HG03575 (cell line): Measurements from ENCODE around the gene TCF7L2.

Experiments used
- ATAC-seq: cut with Tn5 transposase; IDR thresholded peaks from one replicate; pipeline ENCODE4 v1.9.1; 2021; ENCODE audit not compliant: unreplicated experiment, insufficient number of reproducible peaks, low FRiP score; ENCODE audit errors: extremely low read depth

The TCF7L2 gene

DNA sequence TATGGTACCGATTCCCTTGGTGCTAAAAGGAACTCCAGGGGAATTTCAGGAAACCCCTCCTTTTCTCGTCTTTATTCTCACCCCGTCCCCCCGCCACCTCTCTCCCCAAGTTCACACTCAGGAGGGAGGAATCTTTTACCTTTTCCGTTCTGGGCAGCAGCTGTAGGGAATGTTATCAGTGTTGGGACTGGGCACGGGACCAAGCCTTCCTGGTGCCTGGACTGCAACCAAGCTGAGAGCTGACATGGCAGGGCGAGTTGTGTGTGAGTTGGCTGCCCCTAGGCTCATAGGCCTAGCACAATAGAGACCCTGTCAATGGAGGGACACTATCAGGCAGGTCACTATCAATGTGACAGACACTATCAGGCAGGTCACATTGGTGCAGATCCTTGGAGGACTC lies 121.4 kb downstream of the TCF7L2 start:
- ATAC-seq = no peak

DNA sequence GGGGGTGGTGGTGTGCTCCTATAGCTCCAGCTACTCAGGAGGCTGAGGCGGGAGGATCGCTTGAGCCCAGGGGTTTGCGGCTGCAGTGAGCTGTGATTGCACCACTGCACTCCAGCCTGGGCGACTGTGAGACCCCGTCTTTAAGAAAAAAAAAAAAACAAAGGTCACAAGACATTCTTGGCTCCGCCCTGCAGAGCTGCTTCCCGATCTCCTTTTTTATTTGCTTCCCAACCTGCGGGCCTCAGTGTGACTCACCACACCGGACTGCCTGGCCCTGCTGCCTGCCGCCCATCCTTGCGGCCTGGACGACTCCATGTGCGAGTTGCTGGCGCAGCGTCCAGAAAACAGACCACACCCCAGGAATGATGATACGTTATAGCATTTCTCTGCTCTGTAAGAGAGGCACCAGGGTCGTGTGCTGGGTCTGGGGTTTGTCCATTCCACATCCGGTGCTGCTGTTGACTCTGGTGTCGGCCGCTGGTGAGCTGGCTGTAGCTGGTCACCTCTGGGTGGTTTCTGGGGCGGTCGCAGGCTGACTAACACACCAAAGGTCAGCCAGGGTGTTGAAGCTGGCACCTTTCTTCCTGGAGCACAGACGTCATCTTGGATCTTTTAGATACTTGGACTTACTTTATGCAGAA lies 123.6 kb downstream of the TCF7L2 start:
- ATAC-seq = no peak

DNA sequence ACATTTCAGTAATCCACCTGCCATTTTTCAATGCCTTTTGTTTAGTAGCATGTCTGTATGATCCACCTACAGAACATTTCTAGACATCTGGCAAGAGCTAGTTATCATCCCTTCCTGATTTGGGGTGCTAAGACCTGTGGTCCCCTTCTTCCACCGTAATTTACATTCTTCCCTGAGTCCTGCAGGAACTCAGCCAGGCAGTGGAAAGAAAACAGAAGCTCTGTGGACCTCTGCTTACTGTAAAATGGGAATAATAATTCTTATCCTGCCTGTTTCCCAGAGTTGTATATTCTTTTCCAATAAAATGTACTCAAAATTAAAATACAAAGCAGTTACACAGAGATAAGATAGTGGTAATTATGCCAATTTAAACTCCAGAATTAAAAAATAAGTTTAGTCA lies 126.9 kb downstream of the TCF7L2 start:
- ATAC-seq = no peak

DNA sequence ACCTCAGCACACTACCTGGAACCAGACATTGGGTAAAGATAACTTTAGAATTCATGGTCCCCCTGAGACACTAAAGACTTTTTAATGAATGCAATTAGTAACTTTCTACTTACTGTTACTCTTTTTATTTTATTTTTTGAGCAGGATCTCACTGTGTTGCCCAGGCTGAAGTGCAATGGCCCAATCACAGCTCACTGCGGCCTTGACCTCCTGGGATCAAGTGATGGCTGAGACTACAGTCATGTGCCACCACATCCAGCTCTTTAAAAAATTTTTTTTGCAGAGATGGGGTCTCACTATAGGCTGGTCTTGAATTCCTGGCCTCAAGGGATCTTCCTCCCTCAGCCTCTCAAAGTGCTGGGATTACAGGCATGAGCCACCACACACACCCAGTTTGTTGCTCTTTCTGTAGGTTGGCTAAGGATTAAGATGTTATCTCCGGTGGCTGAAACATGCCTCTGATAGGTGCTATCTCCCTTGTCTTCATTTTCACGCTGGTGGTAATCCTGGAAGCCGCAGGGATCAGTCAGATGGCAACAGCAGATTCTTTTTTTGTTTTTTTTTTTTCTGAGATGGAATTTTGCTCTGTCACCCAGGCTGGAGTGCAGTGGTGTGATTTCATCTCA lies 128.3 kb downstream of the TCF7L2 start:
- ATAC-seq = no peak

DNA sequence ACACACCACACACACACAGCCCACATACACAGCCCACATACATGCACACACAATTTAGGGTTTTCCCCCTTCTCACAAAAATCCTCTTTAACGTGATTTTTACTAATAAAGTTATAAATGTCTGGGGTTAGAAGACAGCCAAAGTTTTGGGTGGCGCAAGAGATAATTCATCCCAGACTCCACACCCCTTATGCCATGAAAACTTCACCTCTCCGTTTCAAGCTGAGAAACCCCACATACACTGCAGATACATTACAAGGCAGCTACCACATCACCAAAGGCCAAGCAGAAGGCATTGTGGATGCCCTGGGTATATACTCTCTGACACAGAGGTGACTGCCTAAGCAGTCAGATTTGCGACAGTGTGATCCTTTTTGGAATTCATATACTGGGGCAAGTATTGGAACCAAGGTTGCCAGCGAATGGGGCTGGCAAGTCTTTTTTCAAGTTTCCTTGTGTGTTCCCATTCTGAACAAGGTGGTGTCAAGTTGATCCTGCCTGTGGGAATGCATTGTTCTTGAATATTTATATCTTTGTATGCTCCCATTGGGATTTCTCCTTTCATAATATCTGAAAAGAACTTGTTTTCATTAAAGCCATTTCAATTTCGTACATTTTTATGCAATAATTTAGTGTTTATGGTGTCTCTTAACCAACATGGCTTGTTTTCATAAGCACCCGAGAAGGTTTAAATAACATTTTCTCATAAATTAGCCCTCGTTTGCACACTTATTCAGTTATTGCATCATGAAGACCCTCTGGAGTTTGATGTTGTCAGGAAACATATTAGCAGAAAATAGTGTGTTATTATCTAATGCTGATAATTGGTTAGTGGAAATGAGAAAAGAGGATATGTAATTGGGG lies 130.2 kb downstream of the TCF7L2 start:
- ATAC-seq = no peak

DNA sequence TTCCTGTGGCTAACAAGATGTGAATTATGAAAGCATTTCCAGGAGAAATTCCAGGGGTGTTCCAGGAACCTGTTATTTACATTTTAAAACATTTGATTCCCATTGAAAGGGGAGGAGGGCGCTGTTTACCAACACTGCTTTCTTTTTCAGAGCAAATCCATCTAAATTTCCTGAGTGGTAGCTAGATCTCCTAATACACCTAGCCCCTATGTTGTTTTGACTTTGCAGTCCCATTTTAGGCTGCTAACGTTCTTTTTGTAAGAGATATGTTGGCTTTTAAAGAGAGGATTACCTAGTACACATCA lies 130.8 kb downstream of the TCF7L2 start:
- no peak for ATAC-seq

DNA sequence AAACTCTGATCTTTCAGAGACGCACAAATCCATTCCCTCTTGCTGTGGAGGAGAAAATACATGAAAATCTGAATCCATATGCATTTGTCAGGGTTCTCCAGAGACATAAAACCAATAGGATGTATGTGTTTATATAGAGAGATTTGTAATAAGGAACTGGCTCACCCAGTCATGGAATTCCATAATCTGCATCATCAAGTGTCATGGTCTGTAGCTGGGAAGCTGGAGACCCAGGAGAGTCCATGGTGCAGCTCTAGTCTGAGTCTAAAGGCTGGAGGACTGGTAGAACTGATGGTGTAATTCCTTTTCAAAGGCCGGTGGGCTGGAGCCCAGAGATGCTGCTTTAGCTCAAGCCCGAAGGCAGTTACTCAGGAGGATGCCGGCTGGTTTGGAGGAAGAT lies 134.0 kb downstream of the TCF7L2 start:
- no peak for ATAC-seq

DNA sequence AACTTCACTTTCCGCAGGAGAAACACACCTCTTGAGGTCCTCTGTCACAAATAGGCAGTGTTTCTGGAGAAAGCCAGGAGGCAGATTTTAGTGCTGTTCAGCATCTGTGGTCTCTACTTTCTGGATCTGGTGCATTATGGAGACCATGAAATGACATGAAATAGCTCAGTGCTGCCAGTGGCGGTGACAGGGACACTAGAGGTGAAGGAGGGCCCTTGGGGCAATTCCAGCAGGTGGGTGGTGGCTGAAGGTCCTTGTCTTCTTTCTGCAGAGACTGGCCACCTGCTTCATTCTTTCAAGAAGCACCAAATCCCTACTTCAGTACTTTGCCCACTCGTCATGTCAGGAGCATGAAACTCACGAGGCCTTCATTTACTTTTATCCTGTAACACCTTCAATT lies 135.7 kb downstream of the TCF7L2 start:
- ATAC-seq = no peak

DNA sequence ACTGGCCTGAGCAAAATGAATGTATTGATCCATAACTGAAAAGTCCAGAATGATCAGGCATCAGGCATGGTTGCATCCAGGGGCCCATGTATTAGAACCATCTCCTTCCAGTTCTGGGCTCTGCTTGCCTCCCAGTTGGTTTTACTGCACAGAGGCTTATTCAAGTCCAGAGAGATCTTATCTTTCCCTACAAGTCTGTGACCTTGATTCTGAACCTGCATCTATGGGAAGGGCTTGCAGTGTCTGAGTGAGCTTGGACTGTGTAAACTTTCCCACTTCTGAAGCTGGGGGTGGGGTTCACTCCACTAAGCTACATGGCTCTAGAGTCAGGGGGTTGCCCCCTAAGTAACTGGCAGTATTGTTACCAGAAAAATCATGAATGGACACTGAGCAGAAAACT lies 136.2 kb downstream of the TCF7L2 start:
- ATAC-seq = no peak

DNA sequence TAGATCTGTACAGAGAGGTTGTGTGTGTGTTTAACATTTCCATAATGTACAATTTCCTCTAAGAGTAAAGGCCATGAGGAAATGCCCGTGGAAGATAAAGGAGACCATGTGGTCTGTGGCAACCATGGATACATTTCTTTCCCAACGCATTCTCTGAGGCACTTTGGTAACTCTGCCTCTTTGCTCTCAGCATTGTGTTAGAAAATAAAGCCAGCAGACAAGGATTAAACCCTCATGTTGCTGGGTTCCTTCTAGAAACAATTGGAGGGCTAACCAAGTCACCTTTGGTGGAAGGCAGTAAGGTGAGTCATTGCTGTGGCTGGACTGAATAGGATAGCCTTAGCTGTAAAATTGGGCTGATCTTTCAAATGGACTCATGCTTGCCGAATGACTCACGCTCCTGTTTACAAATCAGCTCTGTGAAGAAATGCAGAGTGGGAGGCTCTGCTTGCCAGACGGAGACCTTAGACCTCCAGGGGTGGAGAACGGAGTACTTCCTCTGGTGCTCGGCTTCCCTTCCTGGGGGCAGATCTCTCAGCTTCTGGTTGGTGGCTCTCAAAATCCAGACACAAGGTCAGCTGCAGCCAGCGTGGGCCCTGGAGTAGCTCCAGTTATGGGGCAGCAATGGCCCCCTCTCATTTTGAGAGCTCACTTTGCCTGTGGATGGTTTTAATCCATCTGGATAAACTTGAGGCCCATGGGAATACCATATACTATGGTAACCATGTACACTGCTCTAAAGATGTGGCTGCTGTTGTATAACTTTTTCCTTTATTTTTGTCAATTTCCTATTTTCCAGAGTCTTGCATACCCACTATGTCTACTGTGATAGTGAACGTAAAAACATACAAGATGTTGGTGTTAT lies 137.3 kb downstream of the TCF7L2 start:
- ATAC-seq = no peak

DNA sequence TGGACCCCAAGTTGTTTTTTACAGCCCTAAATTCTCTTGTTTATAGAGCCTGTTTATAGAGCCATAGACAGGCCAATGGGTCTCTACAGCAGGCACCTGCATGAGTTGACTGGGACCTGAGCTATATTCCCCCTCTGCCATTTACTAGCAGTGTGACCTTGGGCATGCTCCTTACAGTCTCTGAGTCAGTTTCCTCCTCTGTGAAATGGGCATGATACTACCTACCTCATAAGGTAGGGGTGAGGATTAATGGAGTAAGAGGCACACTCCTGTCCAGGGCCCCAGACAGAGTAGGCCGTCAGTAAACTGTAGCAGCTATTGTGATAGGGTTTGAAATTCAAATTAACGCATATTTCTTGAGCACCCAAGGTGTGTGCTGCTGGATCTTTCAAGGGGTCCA lies 138.1 kb downstream of the TCF7L2 start:
- ATAC-seq = no peak

DNA sequence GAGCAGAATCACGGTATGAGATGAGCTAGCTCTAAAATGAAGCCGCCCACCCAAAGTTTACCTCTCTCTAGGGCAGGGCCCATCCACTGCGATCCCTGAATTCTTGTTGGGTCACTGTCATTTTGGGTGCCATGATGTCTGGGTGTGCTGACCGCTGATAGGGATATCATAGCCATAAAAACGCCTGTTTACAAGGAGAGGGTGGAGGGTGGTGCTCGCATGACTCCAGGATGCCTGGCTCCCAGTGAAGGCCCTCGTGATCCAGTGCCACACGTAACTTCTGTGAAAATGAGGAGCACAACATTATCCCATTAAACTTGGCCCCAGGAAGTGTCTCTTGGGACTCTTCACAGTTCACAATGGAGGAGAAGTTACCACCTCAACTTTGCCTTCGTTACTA lies 139.5 kb downstream of the TCF7L2 start:
- ATAC-seq = no peak

DNA sequence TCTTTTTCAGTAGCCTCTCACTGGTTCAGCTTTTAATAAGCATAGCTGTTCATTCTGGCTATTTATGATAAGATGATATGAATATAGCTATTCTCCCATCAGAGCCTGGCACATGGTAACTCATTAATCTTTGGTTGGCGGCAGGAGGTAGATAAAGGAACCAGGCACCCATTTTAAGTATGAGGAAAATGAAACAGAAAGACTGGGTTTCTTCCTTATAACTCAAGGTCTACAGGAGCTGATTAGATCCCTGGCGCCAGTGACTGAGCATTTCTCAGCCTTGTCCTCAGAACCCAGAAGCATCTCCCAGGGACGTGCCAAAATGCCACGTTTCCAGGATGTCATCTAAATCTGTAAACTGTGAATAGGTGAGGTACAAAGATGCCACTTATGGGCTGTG lies 141.9 kb downstream of the TCF7L2 start:
- no peak for ATAC-seq

DNA sequence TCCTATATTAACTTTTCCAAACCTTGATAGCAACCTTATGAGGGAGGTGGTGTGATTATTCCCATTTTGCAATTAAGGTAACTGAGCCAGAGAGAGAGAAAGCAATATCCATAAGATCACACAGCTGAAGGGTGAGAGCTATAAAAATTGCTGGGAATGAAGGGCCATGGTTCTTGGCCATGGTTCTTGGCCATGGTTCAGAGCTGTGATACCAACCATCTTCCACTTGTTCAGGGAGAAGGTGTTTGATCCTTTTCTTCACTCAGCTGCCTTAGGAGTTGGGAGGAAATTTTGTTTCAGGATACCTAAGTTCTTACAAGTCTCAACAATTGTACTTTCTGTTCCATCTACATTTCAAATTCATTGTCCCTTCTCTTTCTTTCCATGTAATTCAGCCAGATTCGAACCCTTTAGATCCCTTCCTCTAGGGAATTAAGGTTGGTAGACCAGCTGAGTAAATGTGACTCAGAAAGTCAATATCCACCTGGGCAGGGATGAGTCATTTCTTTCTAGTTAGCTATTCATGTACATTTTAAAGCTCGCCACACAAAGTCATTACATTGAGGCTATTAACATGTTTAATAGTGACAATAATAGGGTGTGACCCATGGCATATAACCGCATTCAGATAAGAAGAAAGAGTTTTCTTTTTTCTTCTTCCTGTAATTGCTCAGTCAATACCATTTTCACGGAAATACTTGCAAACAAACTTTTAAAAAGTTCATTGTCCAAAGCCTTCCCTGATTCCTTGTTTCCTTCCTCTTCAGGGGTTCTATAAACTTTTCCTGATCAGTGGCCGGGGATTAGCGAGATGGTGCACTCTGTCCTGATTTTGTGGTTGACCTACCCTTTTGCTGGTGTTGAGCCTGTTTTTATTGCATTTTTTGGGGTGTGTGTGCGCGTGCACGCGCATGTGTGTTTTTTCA lies 143.4 kb downstream of the TCF7L2 start:
- ATAC-seq = no peak

DNA sequence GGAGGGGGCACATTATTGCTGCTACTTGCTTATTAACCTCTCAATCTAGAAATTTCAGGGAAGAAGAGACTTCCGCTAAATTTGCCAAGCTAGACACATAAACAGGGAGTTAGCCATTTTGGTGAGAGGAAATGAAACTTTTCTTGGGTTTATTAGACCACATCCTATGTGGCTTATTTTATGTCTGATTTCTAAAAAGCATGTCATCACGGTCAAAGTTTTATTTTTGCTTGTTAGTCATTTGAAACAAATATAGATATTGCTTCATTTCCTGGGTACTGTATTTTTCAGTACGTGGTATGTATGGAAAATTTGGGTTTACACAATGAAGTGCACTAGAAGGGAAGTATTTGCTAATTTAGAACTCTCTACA lies 144.1 kb downstream of the TCF7L2 start:
- no peak for ATAC-seq

DNA sequence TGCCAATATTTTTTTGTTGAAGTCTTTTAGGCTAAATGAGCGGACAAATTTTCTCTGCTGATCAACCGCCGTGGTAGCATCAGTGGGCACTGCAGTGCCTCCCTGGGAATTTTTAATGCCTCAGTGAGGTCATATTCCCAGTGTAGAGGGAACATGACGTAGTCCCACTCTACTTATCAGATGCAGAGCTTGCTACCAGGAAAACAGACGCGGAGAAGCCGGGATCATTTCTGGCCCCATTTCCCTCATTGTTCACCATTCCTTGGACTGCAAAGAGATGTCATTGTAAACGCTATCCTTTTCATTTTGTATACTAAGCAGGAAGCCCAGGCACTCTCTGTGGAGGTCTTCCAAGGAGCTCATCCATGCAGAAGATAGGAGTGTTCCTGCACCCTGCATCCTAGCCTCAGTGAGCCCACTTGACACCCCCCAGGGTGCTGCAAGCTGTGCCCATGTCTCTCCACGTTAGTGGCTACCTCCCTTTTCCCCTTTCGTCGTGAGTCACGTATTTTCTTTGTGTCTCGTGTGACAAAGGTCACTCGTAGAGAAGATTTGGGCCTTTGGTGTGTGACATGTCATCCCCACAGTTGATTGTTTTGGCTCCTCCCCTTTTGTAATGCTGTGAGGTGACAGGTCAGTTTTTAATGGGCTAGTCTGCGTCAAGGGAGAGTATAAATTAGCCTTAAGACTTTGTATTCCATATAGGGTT lies 145.5 kb downstream of the TCF7L2 start:
- ATAC-seq = no peak

DNA sequence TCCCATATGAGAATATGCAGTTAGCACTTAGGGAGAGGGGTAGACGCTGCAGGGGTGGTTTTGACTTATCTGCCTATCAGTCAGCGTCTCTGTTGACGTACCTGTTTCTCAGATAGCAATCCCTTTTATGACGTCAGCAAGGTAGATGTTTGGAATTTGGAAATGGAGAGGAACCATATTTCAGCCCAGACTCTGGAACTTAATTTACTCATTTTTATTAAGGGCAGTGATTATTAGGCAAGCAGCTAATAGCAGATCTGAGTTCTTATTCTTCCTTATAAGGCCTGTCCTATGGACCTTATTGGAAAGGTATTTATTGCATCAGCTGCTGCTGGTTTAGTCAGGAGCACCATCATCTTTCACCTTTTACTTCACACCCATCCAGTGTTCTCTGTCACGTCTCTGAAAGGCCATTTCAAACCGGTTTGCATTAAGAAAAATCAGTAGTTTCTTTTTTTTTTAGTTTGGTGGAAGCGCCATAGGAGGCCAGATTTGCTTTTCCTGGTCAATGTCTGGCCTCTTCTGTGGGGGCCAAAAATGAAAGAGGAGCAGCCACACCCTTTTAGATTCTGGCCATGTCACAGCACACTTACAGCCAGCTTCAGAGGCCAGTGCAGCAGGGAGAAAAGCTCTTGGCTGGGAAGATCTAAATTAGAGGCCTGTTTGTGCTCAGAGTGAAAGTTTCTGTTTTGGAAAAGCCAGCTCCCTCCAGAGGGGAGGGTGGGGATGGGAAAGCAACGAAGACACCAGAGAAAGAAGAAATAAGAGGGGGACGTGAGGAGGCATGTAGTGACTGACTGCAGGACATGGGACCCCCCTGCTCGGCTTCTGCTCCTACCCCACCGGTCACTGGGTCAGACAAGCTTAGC lies 146.3 kb downstream of the TCF7L2 start:
- ATAC-seq = no peak
